HG03432 (cell line): ENCODE data around the gene NOVA1.

Experiments used
- ATAC-seq: cut with Tn5 transposase; IDR thresholded peaks from one replicate; pipeline ENCODE4 v1.9.1; 2021; ENCODE audit warnings: mild to moderate bottlenecking, moderate library complexity; ENCODE audit not compliant: unreplicated experiment

Gene NOVA1

GRCh38 chr14:26594148-26594547 lies 3.7 kb downstream of the NOVA1 start:
- ATAC-seq: no peak

DNA sequence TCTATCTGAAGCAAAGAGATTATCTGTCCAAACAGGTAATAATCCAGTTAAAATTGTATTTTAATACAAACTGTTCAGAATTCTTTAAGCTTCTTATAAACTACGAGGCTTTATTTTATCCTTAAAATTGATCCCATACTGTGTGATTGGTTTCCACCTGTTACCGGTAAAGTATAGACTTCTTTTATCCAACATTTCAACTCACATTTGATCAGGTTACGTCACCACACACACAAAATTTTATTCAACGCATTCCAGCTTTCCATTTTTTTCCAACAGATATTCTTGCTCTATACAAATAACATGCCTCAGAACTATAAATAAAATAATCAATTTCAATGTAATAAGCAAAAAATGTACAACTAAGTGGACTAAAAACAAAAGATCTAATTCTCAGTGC lies 4.5 kb downstream of the NOVA1 start:
- no peak for ATAC-seq

DNA sequence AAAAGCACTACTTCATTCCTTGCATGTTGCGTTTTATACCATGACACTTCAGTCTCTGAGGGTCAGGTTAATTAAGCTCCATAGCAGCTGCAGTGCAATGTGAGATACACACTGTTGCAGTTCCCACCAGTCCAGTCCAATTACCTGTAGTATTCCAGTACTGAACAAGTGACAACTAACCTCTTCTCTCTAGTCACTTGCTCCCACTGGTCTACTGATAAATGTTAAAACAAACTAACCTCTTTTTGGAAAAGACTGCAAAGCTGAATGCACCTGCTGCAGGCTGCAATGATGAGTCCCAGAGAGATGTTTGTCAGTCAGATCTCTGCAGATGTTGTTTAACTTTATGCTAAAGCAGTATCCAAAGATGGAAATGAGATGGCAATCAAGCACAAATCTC lies 7.9 kb downstream of the NOVA1 start:
- ATAC-seq: no peak

- no peak for ATAC-seq
Measured at GRCh38 chr14:26577711-26578110, 20.1 kb downstream of the NOVA1 start.

GRCh38 chr14:26554069-26554772 lies 43.6 kb downstream of the NOVA1 start:
- no peak for ATAC-seq

GRCh38 chr14:26549571-26549970 lies 48.3 kb downstream of the NOVA1 start:
- no peak for ATAC-seq

DNA sequence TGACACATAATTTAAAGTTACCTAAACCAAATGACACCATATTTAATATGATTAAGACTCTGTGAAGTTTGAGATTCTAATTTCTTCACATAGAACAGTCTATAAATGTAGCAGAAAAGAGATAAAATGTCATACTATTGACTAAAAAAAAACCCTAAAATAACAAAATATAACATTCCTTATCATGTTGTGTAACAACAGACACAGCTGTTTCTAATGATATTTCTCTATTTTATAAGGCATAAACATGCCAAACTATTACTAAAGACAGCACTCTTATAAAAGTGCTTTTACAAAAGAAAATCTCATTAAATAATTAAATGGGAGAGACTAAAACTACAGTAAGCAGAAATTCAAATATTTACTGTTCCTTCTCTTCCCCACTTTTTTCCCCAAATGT lies 49.4 kb downstream of the NOVA1 start:
- no peak for ATAC-seq

GRCh38 chr14:26538176-26538575 lies 59.7 kb downstream of the NOVA1 start:
- no peak for ATAC-seq

GRCh38 chr14:26531894-26532293 lies 65.9 kb downstream of the NOVA1 start:
- ATAC-seq: no peak

DNA sequence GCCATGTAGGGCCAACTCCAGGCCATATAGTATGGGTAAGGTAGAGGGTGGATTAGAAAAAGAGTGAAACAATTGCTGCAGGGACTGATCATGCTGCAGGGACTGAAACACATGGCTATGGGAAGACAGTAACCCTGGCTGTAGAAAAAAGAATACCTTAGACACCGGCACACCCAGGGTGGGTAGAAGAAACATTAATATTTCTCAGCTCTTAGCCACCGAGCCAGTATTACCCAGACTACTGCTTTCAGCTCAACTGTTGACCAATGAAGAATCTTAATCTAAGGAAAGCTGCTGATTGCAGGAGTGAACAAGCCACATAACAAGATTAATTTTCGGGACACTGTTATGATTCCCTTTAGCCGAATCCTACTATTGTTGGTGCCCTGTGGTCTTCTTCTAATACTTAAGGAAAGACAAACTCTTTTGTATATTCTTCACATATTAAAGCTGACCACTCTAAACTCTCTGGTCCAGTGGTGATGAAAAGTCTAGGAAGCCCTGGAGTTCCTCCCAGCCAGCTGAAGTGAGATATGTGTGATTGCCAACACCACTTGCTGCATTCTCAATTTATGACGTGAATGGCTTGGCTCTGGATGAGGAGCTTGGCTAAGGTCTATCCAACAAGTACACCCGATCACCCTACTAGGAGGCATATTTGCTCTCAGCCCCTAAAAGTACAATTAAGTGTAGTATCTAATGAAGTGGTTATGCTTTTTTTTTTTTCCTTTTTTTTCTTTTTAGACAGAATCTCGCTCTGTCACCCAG lies 69.2 kb downstream of the NOVA1 start:
- no peak for ATAC-seq

- ATAC-seq: peak; percentile 57
Measured at GRCh38 chr14:26527095-26527494, 70.7 kb downstream of the NOVA1 start.

GRCh38 chr14:26526137-26526536 lies 71.7 kb downstream of the NOVA1 start:
- no peak for ATAC-seq

DNA sequence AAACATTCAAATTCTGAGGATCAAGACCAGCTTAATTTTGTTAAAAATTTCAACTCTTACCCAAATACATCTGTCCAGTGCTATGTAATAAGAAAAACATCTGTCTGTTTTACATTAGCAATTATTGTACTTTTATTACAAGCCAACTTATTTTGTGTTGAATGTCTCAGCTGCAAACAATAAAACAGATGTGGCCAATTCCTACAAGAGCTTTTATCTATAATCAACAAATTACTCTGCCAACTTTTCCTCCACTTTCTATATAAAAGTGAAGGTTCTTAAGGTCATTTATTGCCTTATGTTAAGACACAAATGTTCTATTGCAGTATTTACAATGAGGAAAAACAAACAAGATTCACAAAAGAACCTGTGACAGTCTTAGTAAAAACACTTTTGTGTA lies 72.7 kb downstream of the NOVA1 start:
- no peak for ATAC-seq

DNA sequence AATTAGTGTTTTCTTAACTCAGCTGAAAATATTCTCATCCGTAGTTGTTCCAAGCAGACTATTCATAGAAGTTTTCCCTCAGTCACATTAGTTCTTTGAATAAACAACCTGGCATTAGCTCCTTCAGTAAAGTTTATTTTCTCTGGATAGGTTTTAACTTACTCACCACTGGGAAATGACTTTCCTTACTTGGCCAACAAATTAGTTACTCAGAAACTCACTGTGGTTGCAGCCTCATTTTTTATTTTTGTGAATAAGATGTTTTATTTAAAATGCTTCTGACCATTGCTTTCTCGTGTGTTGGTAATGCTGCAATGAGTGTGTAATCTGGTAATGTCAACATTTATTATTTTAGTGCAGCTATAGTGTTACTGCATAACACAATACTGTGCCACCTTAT lies 74.9 kb downstream of the NOVA1 start:
- no peak for ATAC-seq

DNA sequence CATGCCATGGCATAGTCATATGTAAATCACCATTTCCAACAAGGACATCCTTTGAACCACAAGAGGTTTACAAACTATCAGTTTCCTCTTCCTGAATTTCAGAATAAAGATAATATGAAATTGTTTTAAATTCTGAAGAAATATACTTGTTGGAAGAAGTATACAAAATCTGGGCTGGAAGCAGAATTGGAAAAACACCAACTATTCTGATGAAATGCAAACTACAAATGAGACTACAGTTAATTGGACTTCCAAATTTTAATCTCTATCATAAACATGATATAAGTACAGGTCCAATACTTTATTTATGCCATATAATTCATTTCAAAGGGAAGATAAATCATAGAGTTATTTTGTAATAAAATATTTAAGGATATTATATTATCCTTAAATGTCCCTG lies 80.1 kb downstream of the NOVA1 start:
- ATAC-seq: no peak

GRCh38 chr14:26500028-26500427 lies 97.8 kb downstream of the NOVA1 start:
- no peak for ATAC-seq

GRCh38 chr14:26499546-26499945 lies 98.3 kb downstream of the NOVA1 start:
- ATAC-seq: no peak

DNA sequence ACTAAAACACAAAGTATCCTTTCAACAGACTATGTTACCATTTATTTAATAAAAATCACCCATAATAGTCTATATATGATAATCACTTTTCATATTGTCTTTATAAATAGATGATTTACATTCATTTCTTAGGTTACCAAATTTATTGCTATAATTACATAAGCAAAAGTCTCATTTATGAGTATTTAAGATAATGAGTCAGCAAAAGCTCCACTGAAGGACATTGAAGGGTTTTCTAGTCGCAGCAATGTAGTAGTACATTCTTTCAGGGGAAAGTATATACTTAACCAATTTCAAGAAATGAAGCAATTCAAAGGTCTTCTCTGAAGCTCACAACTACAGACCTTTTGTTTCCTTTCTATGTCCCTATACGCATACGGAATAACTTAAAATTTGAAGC lies 110.9 kb downstream of the NOVA1 start:
- no peak for ATAC-seq

DNA sequence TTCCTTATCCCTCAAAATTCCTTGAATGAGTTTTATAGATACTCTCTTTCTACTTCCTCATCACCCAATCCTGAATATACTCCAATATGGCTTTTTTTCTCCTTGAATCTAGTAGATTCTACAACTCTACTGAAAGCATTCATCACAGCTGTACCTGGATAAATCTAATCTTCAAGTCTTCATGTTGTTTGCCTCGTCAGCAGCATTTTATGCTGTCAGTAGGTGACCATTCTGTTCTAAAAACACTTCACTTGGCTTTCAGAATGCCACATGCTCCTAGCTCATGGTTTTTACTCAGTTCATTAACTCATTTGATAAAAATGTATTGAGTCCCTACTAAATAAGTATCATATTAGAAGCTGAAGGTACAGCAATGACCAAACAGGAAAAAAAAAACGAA lies 113.3 kb downstream of the NOVA1 start:
- ATAC-seq: no peak

DNA sequence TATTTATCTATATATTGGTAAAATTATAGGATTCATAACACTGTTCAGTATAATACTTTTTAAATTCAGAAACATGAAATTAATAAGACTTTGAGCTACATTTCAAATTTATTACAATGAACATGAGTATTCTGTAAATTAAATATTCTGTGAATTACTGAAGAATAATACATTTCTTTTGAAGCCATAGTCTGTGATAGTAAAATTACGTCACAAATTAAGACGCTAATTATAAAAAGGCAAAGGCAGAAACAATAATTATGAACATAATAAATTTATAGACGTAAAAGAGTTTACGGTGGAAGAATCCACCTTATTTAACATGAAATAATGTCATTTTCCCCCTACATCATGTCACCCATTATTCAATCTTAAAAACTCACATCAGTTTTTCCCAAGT lies 118.9 kb downstream of the NOVA1 start:
- ATAC-seq: no peak

- no peak for ATAC-seq
Measured at GRCh38 chr14:26466862-26467261, 131.0 kb downstream of the NOVA1 start.

DNA sequence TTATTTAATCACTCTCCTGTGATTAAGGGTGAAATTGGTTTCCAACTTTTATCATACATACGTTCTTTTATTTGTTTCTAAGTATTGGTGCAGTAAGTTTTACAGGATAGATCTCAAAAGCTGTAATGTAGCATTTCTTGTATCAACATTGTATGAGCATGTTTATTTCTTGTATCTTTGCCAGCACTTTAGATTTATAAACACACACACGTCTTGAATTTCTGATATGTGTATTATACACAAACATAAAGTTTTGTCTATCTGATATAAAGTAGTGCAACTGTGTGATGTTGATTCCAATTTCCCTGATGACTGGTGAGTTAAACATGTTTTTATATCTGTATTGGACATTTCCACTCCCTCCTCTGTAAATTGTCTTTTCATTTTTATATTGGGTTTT lies 134.7 kb downstream of the NOVA1 start:
- ATAC-seq: no peak

GRCh38 chr14:26454105-26454504 lies 143.7 kb downstream of the NOVA1 start:
- ATAC-seq: no peak
